ENCODE results near the gene MRTFA.

MRTFA gene

GRCh38 chr22:40473703-40474102, 162.8 kb downstream of the MRTFA start:
- in situ Hi-C loops (cut with MboI; ENCODE audit: low sequenced_read_pairs) = no loop called here

- in situ Hi-C loops (cut with MboI; ENCODE audit: low sequenced_read_pairs) = no loop called here
Observed at GRCh38 chr22:40472579-40472978, 163.9 kb downstream of the MRTFA start.

DNA sequence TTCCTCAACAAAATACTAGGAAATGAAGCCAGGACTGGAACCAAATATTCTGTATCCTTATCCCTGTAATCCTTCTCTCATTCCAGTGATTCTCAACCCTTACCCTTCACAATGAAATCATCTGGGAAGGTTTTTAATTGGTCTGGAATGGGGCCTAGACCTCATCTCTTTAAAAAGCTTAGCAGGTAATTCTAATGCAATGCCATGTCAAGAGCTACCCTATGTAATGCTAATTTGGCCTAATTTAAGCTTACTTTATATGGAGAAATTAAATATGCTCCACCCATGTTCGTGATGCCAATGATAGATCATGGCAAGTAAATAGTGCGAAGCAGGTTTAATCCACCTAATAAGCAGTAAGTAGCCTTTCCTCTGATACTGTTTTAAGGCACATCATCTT, 164.5 kb downstream of the MRTFA start:
- in situ Hi-C loops (cut with MboI; ENCODE audit: low sequenced_read_pairs) = no loop called here

DNA sequence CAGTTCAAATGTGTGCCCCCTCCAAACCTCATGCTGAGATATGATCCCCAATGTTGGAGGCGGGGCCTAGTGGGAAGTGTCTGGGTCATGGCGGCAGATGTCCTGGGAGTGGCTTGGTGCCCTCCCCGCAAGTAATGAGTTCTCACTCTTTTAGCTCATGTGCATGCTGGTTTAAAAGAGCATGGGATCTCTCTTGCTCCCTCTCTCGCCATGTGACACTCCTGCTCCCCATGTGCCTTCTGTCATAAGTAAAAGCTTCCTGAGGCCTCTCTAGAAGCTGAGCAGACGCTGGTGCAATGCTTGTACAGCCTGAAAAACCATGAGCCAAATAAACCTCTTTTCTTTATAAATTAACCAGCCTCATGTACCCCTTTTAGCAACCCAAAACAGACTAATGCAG, 167.3 kb downstream of the MRTFA start:
- in situ Hi-C loops (cut with MboI; ENCODE audit: low sequenced_read_pairs) = no loop called here

DNA sequence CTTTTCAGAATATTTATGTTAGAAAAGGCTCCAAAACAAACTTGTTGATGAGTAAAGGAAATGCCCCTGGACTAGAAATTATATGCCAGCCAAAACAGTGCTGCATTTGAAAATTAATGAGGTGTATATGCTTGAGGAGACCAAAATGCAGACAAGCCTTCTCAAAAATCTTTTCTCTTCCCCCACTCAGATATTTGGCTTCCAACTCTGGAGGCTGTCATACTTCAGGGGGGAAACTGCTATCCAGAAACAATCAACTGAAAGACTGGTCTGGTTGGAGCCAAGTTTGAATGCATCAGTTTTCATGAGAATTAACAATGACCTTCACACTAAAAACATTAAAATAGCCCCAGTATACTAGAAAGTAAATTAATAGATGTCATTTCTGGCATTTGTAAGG, 167.9 kb downstream of the MRTFA start:
- in situ Hi-C loops (cut with MboI; ENCODE audit: low sequenced_read_pairs) = no loop called here

DNA sequence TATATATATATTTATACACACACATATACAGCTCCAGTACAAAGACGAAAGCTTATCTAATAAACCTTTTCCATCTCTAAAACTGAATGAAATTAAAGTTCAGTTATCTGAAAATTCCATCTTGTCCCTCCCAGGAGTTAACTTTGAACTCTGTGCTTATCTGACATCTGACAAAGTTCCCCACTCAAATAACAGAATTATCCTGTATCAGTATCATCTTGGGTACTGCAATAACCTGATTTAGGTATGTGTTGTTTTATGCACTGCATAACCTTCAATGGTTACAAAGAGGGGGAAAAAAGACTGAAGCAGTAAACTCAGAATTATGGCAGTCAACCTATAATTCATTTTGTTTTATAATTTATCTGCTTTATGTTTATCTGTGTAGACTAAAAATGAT, 169.5 kb downstream of the MRTFA start:
- in situ Hi-C loops (cut with MboI; ENCODE audit: low sequenced_read_pairs) = no loop called here

- in situ Hi-C loops (cut with MboI; ENCODE audit: low sequenced_read_pairs) = no loop called here
Observed at GRCh38 chr22:40463683-40464082, 172.8 kb downstream of the MRTFA start.

GRCh38 chr22:40463017-40463631, 173.4 kb downstream of the MRTFA start:
- in situ Hi-C loops (cut with MboI; ENCODE audit: low sequenced_read_pairs) = no loop called here

DNA sequence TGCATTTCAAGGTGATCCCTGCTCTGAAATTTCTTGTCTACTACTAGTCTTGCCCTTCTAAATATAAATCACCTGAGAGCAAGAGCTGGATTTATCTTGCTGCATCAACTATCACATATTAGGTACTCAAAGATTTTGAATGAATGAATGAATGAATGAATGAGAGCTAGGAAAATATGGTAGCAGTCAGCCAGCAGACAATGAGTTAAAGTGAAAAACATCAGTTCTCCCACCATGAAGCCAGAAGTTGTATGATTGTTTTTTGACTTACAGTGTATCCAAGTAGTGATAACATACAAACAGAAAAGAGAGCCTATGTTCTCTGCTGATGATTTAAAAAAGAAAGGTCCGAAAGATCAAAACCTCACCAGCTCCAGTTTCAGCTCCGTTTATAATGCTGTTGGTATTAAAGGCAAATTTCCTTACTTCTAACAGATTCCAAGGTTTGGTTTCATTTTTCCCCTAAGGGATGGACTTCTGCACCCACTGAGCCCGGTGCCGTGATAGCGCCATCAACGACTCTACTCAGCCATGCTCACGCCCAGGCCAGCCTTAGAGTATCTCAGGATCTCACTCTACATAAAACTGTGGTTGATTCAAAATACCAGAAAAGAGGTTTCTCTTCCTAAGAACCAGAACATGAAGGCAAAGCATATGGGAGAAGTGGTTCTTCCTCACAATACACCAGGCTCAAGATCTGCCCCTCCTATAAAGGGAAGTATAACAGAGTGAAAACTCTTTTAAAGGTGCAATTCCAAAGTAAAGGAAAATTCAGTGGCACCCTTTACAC, 174.1 kb downstream of the MRTFA start:
- in situ Hi-C loops (cut with MboI; ENCODE audit: low sequenced_read_pairs) = no loop called here

DNA sequence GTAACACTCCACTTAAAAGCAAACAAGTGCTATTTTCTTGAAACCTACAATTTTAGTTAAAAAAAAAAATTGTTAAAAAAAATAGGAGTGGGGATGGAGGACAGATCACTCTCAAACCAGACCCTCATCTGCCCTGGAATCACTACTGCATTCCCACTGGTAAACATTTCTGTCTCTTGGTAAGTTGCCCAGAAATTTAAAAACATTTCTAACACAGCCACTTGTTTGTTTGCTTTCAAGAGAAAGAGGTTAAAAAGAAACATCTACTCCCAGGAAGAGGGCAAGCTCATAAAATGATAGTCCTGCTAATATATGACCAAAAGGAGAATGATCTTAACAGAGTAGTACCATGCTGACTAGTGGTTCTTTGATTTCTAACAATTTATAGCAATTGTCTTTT, 182.8 kb downstream of the MRTFA start:
- in situ Hi-C loops (cut with MboI; ENCODE audit: low sequenced_read_pairs) = no loop called here

GRCh38 chr22:40452730-40453487, 183.6 kb downstream of the MRTFA start:
- in situ Hi-C loops (cut with MboI; ENCODE audit: low sequenced_read_pairs) = no loop called here

- in situ Hi-C loops (cut with MboI; ENCODE audit: low sequenced_read_pairs) = no loop called here
Observed at GRCh38 chr22:40451210-40451609, 185.3 kb downstream of the MRTFA start.

DNA sequence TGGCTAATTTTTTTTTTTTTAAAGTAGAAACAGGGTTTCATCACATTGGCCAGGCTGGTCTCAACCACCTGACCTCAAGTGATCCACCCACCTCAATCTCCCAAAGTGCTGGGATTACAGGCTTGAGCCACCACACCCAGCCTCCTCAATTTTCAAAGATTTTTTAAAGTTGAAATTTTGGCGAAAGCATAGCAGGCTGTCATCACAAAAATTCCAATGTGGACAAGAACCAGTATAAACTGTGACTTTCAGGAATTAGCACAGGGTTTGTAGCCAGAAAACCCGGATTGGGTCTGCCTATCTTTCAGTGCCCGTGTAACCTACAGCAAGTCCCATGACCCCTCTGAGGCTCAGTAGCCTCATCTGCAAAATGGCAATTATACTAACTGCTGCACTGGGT, 185.9 kb downstream of the MRTFA start:
- in situ Hi-C loops (cut with MboI; ENCODE audit: low sequenced_read_pairs) = no loop called here

DNA sequence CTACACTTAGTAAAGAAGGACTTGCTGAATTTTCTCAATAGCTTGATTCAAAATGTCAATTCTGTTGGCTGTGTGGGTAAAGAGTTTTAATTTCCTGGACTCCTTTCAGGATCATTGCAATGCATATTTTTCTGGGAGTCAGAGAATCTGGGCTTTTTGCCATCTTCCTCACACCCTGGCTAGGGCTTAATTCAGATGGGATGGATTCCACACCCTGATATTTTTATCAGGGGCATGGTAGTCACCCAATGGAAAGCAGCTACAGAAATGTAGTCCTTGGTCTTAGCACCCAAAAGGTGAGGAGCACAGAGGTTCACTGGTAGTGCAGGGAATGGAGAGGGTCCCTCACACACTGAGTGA, 186.9 kb downstream of the MRTFA start:
- in situ Hi-C loops (cut with MboI; ENCODE audit: low sequenced_read_pairs) = no loop called here

- in situ Hi-C loops (cut with MboI; ENCODE audit: low sequenced_read_pairs) = no loop called here
Observed at GRCh38 chr22:40446203-40446602, 190.3 kb downstream of the MRTFA start.

- in situ Hi-C loops (cut with MboI; ENCODE audit: low sequenced_read_pairs) = no loop called here
Observed at GRCh38 chr22:40444178-40444831, 192.2 kb downstream of the MRTFA start.

DNA sequence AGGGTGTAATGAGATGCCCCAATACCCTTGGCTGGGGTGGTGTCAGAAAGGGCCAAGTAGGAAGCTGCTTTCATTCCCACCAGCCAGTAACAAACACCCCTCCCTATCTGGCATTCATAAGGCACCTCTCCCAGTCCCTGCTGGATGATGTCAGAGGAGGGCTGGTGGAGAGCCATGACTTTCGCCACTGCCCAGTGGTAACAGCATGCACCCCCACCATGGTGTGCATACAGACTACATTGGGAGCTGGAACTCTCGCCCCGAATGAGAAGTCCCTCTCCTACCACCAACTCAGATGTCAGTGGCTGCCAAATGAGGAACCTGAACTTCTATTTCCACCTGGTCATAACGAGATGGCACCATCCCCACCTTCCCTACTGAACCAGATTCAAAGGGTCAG, 192.8 kb downstream of the MRTFA start:
- in situ Hi-C loops (cut with MboI; ENCODE audit: low sequenced_read_pairs) = no loop called here

DNA sequence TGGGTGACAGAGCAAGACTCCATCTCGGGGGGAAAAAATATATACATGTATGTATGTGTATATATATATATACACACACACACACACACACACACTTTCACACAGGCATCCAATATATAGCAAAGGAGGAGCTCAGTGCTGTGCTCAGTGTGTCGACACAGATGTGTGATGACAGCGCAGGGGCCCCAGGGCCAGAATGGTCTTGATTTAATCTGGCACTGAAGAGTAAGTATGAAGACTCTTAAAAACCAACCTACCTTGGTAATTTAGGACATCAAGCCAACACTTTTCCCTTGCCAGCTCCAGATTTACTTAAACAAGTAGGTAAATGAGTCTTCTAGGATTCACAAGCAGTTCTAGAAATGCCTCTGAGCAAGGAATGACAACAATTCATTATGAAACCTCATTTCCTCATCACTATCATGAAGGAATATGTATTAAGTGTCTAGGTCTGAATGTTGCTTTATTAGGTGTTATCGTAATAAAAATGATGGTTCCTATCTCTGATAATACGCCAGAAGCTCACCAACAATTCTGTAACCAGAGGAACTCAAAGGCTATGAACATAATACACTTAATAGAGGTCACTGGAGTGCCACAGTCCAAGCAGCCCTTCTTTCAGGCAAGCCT, 194.6 kb downstream of the MRTFA start:
- in situ Hi-C loops (cut with MboI; ENCODE audit: low sequenced_read_pairs) = no loop called here

DNA sequence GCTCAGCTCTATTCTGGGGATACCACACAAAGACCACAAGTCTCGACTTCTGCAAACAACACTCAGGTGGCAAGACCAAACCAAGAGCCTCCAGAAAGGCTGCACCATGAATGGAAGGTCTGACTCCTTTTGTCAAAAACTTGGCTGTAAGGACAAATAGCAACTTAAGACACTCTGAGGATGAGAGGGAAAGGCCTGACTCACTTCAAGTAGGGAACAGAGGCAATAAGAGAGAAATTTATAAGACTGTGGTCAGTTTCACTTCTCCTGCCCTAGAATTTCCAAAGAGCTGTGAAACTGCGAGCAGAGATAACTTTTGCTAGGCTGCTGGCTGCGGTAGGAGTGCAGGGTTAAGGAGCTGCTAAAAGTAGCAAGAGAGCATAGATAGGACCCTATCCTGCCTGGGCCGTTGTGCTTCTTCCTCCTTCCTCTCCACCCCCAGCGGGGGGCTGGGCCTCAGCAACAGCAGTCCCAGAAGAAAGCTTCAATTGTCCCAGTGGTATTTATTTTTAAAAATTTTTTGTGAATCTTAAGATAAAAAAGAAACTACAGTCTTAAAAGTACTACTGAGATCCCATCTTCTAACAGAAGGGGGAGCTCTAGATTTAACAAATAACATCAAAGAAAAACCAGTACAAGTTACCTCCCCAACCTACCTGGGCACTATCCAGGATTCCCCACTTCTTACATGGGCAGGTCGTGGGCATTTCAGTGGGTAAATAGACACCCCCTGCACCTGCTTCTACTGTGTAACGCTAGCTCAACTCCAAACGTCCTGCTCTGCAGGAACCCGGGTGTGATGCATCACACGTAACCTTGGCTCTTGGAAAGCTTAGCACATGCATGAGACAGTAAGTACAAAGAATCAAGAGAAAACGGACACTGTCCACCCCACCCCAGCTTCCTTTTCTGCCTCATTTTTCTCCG, 199.8 kb downstream of the MRTFA start:
- in situ Hi-C loops (cut with MboI; ENCODE audit: low sequenced_read_pairs) = no loop called here

DNA sequence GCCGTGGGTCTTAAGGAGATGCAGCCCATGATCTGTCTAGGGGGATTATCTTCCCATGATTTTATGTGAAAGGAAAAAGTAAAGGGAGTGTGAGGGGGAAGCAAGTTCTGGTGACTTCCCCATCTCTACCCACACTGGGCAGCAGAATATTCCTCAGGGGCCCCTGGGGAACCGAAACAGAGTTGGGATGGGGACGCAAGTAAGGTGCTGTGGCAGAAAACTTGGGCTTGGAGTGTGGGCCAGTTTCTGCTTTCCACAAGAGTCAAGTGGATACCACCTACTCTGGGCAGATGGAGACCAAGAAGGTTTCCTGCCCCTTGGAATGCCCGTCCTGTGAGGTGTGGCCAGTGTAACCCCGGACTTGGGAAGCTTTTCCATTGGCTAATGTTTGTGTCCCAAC, 201.8 kb downstream of the MRTFA start:
- in situ Hi-C loops (cut with MboI; ENCODE audit: low sequenced_read_pairs) = no loop called here

Data from HL-60/S4 treated with phorbol 12-myristate 13-acetate at 8.2 ng/mL for 4 days and 3 days (cell line).